ENCODE data around the gene PGLYRP1. TPM values are rescaled to one million over a fixed set of nuclear protein-coding genes. Genes with fewer than 3 reads are reported as not detected.

The PGLYRP1 gene
- total and polyA plus RNA-seq, 4 donors, result 1.0 to 21.7 (median 1.2) TPM

- peaks cover 0 to 3% (median under 1%) of the 10 kb centered on the region in 4 donors for H3K9me3 ChIP-seq (ENCODE audit: control insufficient read depth in 4 of 4, insufficient read depth in 3 of 4, low read length in 3 of 4)
- no peak for TF ChIP-seq CTCF (IDR thresholded peaks at IDR 0.05; ENCODE audit: control extremely low read depth, extremely low read depth)
- H3K36me3 ChIP-seq (ENCODE audit: control insufficient read depth in 4 of 4, insufficient read depth in 4 of 4, low read length in 4 of 4), result no peaks in the 10 kb centered on the region
- WGBS, 2 donors, result 86 to 89% methylated on average over 2 of the region's 2 CpGs
- no peaks in the 10 kb centered on the region for H3K4me1 ChIP-seq (ENCODE audit: control insufficient read depth in 5 of 5, insufficient read depth in 5 of 5, low read length in 5 of 5)
- no peak overlapping the region for H3K27ac ChIP-seq (ENCODE audit: low read depth in 1 of 2, low read length in 1 of 2)
- no peak overlapping the region for H3K4me3 ChIP-seq
- no peak overlapping the region for H3K9ac ChIP-seq (ENCODE audit: insufficient read depth in 1 of 2, low read length in 2 of 2)
- no peak for DNase-seq
- ATAC-seq (ENCODE audit: insufficient read depth, low FRiP score), result no peak
- H3K27me3 ChIP-seq (ENCODE audit: control insufficient read depth in 3 of 3, insufficient read depth in 3 of 3, low read length in 2 of 3), result peaks cover 0 to 4% (median 3%) of the 10 kb centered on the region in 3 donors
These were observed 37.2 kb upstream of the PGLYRP1 start for GRCh38 chr19:46060012-46060411.

- H3K36me3 ChIP-seq (ENCODE audit: control insufficient read depth in 4 of 4, insufficient read depth in 4 of 4, low read length in 4 of 4), result no peaks in the 10 kb centered on the region
- DNase-seq (no peak), ATAC-seq (ENCODE audit: insufficient read depth, low FRiP score) (no peak)
- H3K9me3 ChIP-seq (ENCODE audit: control insufficient read depth in 4 of 4, insufficient read depth in 3 of 4, low read length in 3 of 4), result peaks cover 0 to 3% (median under 1%) of the 10 kb centered on the region in 4 donors
- no peak overlapping the region for H3K4me3 ChIP-seq
- WGBS, 2 donors, result 93 to 94% methylated on average over 3 of the region's 3 CpGs
- H3K4me1 ChIP-seq (ENCODE audit: control insufficient read depth in 5 of 5, insufficient read depth in 5 of 5, low read length in 5 of 5), result no peaks in the 10 kb centered on the region
- no peak overlapping the region for H3K9ac ChIP-seq (ENCODE audit: insufficient read depth in 1 of 2, low read length in 2 of 2)
- H3K27ac ChIP-seq (ENCODE audit: low read depth in 1 of 2, low read length in 1 of 2), result no peak overlapping the region
- TF ChIP-seq CTCF (IDR thresholded peaks at IDR 0.05; ENCODE audit: control extremely low read depth, extremely low read depth), result no peak
- H3K27me3 ChIP-seq (ENCODE audit: control insufficient read depth in 3 of 3, insufficient read depth in 3 of 3, low read length in 2 of 3), result peaks cover 0 to 4% (median 3%) of the 10 kb centered on the region in 3 donors
These were observed 35.9 kb upstream of the PGLYRP1 start for GRCh38 chr19:46058778-46059177.

GRCh38 chr19:46056536-46056935 is 33.7 kb upstream of the PGLYRP1 start:
- TF ChIP-seq CTCF (IDR thresholded peaks at IDR 0.05; ENCODE audit: control extremely low read depth, extremely low read depth), result no peak
- no peak for DNase-seq
- Histone ChIP-seq H3K9me3 (ENCODE audit: control insufficient read depth in 4 of 4, insufficient read depth in 3 of 4, low read length in 3 of 4) (peaks cover 0 to 3% (median under 1%) of the 10 kb centered on the region in 4 donors), H3K4me1 (ENCODE audit: control insufficient read depth in 5 of 5, insufficient read depth in 5 of 5, low read length in 5 of 5) (no peaks in the 10 kb centered on the region), H3K27me3 (ENCODE audit: control insufficient read depth in 3 of 3, insufficient read depth in 3 of 3, low read length in 2 of 3) (peaks cover 0 to 4% (median 0%) of the 10 kb centered on the region in 3 donors), H3K9ac (ENCODE audit: insufficient read depth in 1 of 2, low read length in 2 of 2) (no peak overlapping the region), H3K4me3 (no peak overlapping the region), H3K27ac (ENCODE audit: low read depth in 1 of 2, low read length in 1 of 2) (no peak overlapping the region), H3K36me3 (ENCODE audit: control insufficient read depth in 4 of 4, insufficient read depth in 4 of 4, low read length in 4 of 4) (no peaks in the 10 kb centered on the region)
- ATAC-seq (ENCODE audit: insufficient read depth, low FRiP score), result no peak
- WGBS, 2 donors, result 44 to 64% methylated on average over 4 of the region's 4 CpGs

- TF ChIP-seq CTCF (IDR thresholded peaks at IDR 0.05; ENCODE audit: control extremely low read depth, extremely low read depth), result no peak
- Histone ChIP-seq H3K4me1 (ENCODE audit: control insufficient read depth in 5 of 5, insufficient read depth in 5 of 5, low read length in 5 of 5) (no peaks in the 10 kb centered on the region), H3K36me3 (ENCODE audit: control insufficient read depth in 4 of 4, insufficient read depth in 4 of 4, low read length in 4 of 4) (no peaks in the 10 kb centered on the region), H3K27ac (ENCODE audit: low read depth in 1 of 2, low read length in 1 of 2) (no peak overlapping the region), H3K4me3 (no peak overlapping the region), H3K27me3 (ENCODE audit: control insufficient read depth in 3 of 3, insufficient read depth in 3 of 3, low read length in 2 of 3) (peaks cover 0 to 3% (median 0%) of the 10 kb centered on the region in 3 donors), H3K9ac (ENCODE audit: insufficient read depth in 1 of 2, low read length in 2 of 2) (no peak overlapping the region), H3K9me3 (ENCODE audit: control insufficient read depth in 4 of 4, insufficient read depth in 3 of 4, low read length in 3 of 4) (no peaks in the 10 kb centered on the region)
- DNase-seq (no peak), ATAC-seq (ENCODE audit: insufficient read depth, low FRiP score) (no peak)
- 54 to 67% methylated on average over 4 of the region's 4 CpGs for WGBS, 2 donors
These were observed 30.0 kb upstream of the PGLYRP1 start for GRCh38 chr19:46052896-46053295.
